HepG2 (cell line): Measurements from ENCODE around the gene ABHD3. TPM values are rescaled to one million over a fixed set of nuclear protein-coding genes. Genes with fewer than 3 reads are reported as not detected.
A peak's percentile ranks its signal among the peaks of the same experiment; 100 is the strongest.

Experiments
- CAMTA2 ChIP-seq: sonication (generic); formaldehyde crosslinking; IDR thresholded peaks from 2 replicates; pipeline ENCODE4 v1.4.0; 2020; ENCODE audit warnings: mild to moderate bottlenecking, missing genetic modification reagents, borderline replicate concordance
- CBFB ChIP-seq: sonication (generic); formaldehyde crosslinking; IDR thresholded peaks from 2 replicates; pipeline ENCODE4 v1.4.0; 2020; ENCODE audit warnings: missing genetic modification reagents
- CBX1 ChIP-seq: IDR thresholded peaks from one replicate; pipeline ENCODE4 v1.6.1; 2016; ENCODE audit warnings: antibody characterized with exemption, low read depth
- CCDC6 ChIP-seq: sonication (generic); formaldehyde crosslinking; IDR thresholded peaks from 2 replicates; pipeline ENCODE4 v1.8.1; 2022; ENCODE audit warnings: mild to moderate bottlenecking, missing genetic modification reagents, moderate library complexity
- FOXA1 ChIP-seq, 2 experiments: fragments of 450-650 bp in 1 of 2; sonication (generic) in 1 of 2; formaldehyde crosslinking in 1 of 2; IDR thresholded peaks; 2 replicates each; pipeline versions ENCODE4 v1.4.0 to v1.6.1; 2016 to 2020; ENCODE audit warnings: missing genetic modification reagents in 1 of 2
- FOXJ3 ChIP-seq: sonication (generic); formaldehyde crosslinking; IDR thresholded peaks from 2 replicates; pipeline ENCODE4 v1.4.0; 2020; ENCODE audit warnings: missing genetic modification reagents, mild to moderate bottlenecking, borderline replicate concordance
- GABPA ChIP-seq, 2 experiments: IDR thresholded peaks; 2 replicates each; pipeline ENCODE4 v1.6.1; 2011 to 2016; ENCODE audit warnings: low read depth in 2 of 2, low read length in 1 of 2, missing biosample characterization in 1 of 2, missing genetic modification characterization in 1 of 2
- KAT8 ChIP-seq: IDR thresholded peaks from 2 replicates; pipeline ENCODE4 v1.6.1; 2016; ENCODE audit warnings: missing genetic modification reagents, missing compliant biosample characterization
- MBD4 ChIP-seq: IDR thresholded peaks from 2 replicates; pipeline ENCODE4 v1.6.1; 2012; ENCODE audit warnings: low read length, inconsistent platforms, borderline replicate concordance
- MIXL1 ChIP-seq: IDR thresholded peaks from 2 replicates; pipeline ENCODE4 v1.6.1; 2016
- MTA1 ChIP-seq: sonication (generic); formaldehyde crosslinking; IDR thresholded peaks from 2 replicates; pipeline ENCODE4 v1.4.0; 2020; ENCODE audit warnings: missing genetic modification reagents, mild to moderate bottlenecking, borderline replicate concordance
- NFIB ChIP-seq: sonication (generic); formaldehyde crosslinking; IDR thresholded peaks from 2 replicates; pipeline ENCODE4 v1.9.0; 2021; ENCODE audit warnings: missing genetic modification reagents, mild to moderate bottlenecking, borderline replicate concordance
- NFKBIZ ChIP-seq: IDR thresholded peaks from 2 replicates; pipeline ENCODE4 v1.6.1; 2018; ENCODE audit warnings: missing genetic modification reagents, missing compliant biosample characterization
- NR2F1 ChIP-seq, 2 experiments: fragments of 450-650 bp in 1 of 2; formaldehyde crosslinking in 1 of 2; IDR thresholded peaks; 2 replicates each; pipeline versions ENCODE4 v1.5.0 to v1.6.1; 2016 to 2020; ENCODE audit warnings: mild to moderate bottlenecking in 1 of 2, missing compliant biosample characterization in 1 of 2, missing genetic modification reagents in 1 of 2, moderate library complexity in 1 of 2
- SIX1 ChIP-seq: sonication (generic); formaldehyde crosslinking; IDR thresholded peaks from 2 replicates; pipeline ENCODE4 v1.4.0; 2020; ENCODE audit warnings: missing genetic modification reagents, borderline replicate concordance
- SMYD3 ChIP-seq: sonication (generic); formaldehyde crosslinking; IDR thresholded peaks from 2 replicates; pipeline ENCODE4 v1.8.1; 2023; ENCODE audit warnings: mild to moderate bottlenecking, missing genetic modification reagents
- SRY ChIP-seq: sonication (generic); formaldehyde crosslinking; IDR thresholded peaks from 2 replicates; pipeline ENCODE4 v1.8.0; 2022; ENCODE audit warnings: mild to moderate bottlenecking, missing genetic modification reagents
- SUZ12 ChIP-seq: fragments of 150-350 bp; IDR thresholded peaks from 2 replicates; pipeline ENCODE4 v1.6.1; 2014; ENCODE audit warnings: low read depth, low read length
- TAF15 ChIP-seq: fragments of 200-400 bp; formaldehyde crosslinking; IDR thresholded peaks from one replicate; pipeline ENCODE4 v1.6.1; 2018; ENCODE audit warnings: mild to moderate bottlenecking, low read depth, low read length; ENCODE audit not compliant: poor library complexity, severe bottlenecking
- ZNF331 ChIP-seq: sonication (generic); formaldehyde crosslinking; IDR thresholded peaks from 2 replicates; pipeline ENCODE4 v1.4.0; 2020; ENCODE audit warnings: missing genetic modification reagents
- ZNF709 ChIP-seq: sonication (generic); formaldehyde crosslinking; IDR thresholded peaks from 2 replicates; pipeline ENCODE4 v1.5.0; 2020; ENCODE audit warnings: mild to moderate bottlenecking, missing genetic modification reagents
- polyA plus RNA-seq, 8 experiments: library from polyadenylated mRNA; depleted of rRNA in 3 of 8; stranded (reverse) in 7 of 8; unstranded in 1 of 8; fragments of >200 nt; fragmentation: Illumina TruSeq in 4 of 8; extraction: Trizol in 4 of 8; gene quantifications; 2 replicates each; pipeline versions ENCODE4 v1.2.1 to v1.2.3, GENCODE V29; 2011 to 2016; ENCODE audit warnings: low read depth in 4 of 8, missing spikeins in 1 of 8, mixed read lengths in 1 of 8; ENCODE audit not compliant: insufficient read depth in 1 of 8
- total RNA-seq, 5 experiments: library from RNA; depleted of rRNA; stranded (reverse); fragments of >200 nt; fragmentation: Illumina TruSeq; extraction: Trizol; gene quantifications; 2 replicates each; pipeline ENCODE4 v1.2.3, GENCODE V29; 2016; ENCODE audit warnings: low read depth in 1 of 5
- TF ChIP-seq, protein P1 (sequence below): sonication (generic); formaldehyde crosslinking; IDR thresholded peaks from 2 replicates; pipeline ENCODE4 v1.5.0; 2020; ENCODE audit warnings: mild to moderate bottlenecking, missing genetic modification reagents, moderate library complexity
- TF ChIP-seq, protein P2 (sequence below): sonication (generic); formaldehyde crosslinking; IDR thresholded peaks from 2 replicates; pipeline ENCODE4 v1.4.0; 2020; ENCODE audit warnings: missing genetic modification reagents
- TF ChIP-seq, protein P3 (sequence below): sonication (generic); formaldehyde crosslinking; conservative IDR thresholded peaks from 2 replicates; pipeline ENCODE4 v1.5.0; 2020; ENCODE audit warnings: missing genetic modification reagents
- TF ChIP-seq, protein P4 (sequence below), 2 experiments: fragments of 450-650 bp in 1 of 2; sonication (generic) in 1 of 2; formaldehyde crosslinking; IDR thresholded peaks; 2 replicates each; pipeline versions ENCODE4 v1.5.0 to v1.8.0; 2020 to 2022; ENCODE audit warnings: mild to moderate bottlenecking in 1 of 2, missing genetic modification reagents in 1 of 2

The ABHD3 gene
- total and polyA plus RNA-seq, 2 of the 13 experiments (the other 11 are each of a cell fraction or from before 2014, with no cell fraction given) = 32.1 to 40.2 TPM

DNA sequence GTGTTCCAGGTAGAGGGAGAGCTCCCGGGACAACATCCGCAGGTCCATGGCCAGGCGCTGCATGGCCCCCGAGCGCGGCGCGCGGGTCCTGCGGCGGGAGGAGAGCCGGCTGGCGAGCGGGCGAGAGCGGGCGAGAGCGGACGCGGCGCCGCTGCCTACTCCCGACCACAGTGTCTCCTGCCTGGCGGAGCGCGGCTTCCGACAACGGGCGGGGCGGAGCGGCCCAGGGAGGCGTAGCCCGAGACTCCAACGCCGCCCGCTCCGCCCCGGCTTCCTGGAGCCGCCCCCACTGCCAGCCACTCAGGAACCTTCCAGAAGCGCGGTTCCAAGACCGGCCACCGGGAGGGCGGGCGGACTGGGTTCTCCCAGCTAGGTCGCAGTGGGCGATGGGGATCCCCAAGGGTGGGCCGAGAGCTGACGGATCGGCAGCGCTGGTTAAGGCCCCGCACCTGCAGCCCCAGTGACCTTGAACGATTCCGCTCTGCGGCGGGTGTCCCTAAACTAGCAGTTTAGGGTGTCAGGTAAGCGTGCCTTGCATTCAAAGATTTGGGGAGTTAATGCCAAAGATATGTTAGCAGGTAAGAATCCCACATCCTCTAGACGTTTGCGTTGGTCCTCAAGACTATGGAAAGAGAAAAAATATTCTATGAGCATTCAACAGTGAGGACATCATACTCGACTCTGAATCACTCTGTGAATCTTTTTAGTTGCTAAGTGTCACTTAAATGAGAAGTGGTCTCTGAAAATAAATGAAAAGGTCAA lies at the start of gene ABHD3 (continued):
- TF ChIP-seq KAT8 (CRISPR knock-in tag) = peak; percentile 78
- peak; percentile 22; the same call in 1 of the 2 replicates for TF ChIP-seq MTA1
- TF ChIP-seq SRY (CRISPR knock-in tag) = peak; percentile 35; the same call in 1 of the 2 replicates
- 0 out of 2 replicates have a peak, but pooled peaks have one; percentile 60 for TF ChIP-seq CBFB (CRISPR knock-in tag)
- no peak for TF ChIP-seq MBD4
- TF ChIP-seq, protein P1, sequence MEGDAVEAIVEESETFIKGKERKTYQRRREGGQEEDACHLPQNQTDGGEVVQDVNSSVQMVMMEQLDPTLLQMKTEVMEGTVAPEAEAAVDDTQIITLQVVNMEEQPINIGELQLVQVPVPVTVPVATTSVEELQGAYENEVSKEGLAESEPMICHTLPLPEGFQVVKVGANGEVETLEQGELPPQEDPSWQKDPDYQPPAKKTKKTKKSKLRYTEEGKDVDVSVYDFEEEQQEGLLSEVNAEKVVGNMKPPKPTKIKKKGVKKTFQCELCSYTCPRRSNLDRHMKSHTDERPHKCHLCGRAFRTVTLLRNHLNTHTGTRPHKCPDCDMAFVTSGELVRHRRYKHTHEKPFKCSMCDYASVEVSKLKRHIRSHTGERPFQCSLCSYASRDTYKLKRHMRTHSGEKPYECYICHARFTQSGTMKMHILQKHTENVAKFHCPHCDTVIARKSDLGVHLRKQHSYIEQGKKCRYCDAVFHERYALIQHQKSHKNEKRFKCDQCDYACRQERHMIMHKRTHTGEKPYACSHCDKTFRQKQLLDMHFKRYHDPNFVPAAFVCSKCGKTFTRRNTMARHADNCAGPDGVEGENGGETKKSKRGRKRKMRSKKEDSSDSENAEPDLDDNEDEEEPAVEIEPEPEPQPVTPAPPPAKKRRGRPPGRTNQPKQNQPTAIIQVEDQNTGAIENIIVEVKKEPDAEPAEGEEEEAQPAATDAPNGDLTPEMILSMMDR = peak; percentile 37; the same call in 1 of the 2 replicates
- TF ChIP-seq GABPA (IDR thresholded peaks at IDR 0.05; ENCODE audit: low read depth, low read length) = no peak
- TF ChIP-seq GABPA (CRISPR knock-in tag; IDR thresholded peaks at IDR 0.05; ENCODE audit: low read depth) = peak; percentile 52; the same call in 1 of the 2 replicates
- no peak for TF ChIP-seq MIXL1 (CRISPR knock-in tag)
- TF ChIP-seq NFKBIZ (CRISPR knock-in tag) = no peak
- TF ChIP-seq ZNF331 (CRISPR knock-in tag) = peak; percentile 43; the same call in 1 of the 2 replicates
- TF ChIP-seq, protein P2, sequence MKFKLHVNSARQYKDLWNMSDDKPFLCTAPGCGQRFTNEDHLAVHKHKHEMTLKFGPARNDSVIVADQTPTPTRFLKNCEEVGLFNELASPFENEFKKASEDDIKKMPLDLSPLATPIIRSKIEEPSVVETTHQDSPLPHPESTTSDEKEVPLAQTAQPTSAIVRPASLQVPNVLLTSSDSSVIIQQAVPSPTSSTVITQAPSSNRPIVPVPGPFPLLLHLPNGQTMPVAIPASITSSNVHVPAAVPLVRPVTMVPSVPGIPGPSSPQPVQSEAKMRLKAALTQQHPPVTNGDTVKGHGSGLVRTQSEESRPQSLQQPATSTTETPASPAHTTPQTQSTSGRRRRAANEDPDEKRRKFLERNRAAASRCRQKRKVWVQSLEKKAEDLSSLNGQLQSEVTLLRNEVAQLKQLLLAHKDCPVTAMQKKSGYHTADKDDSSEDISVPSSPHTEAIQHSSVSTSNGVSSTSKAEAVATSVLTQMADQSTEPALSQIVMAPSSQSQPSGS = no peak
- TF ChIP-seq, protein P3, sequence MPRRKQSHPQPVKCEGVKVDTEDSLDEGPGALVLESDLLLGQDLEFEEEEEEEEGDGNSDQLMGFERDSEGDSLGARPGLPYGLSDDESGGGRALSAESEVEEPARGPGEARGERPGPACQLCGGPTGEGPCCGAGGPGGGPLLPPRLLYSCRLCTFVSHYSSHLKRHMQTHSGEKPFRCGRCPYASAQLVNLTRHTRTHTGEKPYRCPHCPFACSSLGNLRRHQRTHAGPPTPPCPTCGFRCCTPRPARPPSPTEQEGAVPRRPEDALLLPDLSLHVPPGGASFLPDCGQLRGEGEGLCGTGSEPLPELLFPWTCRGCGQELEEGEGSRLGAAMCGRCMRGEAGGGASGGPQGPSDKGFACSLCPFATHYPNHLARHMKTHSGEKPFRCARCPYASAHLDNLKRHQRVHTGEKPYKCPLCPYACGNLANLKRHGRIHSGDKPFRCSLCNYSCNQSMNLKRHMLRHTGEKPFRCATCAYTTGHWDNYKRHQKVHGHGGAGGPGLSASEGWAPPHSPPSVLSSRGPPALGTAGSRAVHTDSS (CRISPR knock-in tag) = no peak; the same call in 1 of the 2 replicates
- TF ChIP-seq CAMTA2 (CRISPR knock-in tag) = no peak
- no peak for TF ChIP-seq FOXA1 (IDR thresholded peaks at IDR 0.05)
- no peak for TF ChIP-seq FOXA1 (CRISPR knock-in tag; IDR thresholded peaks at IDR 0.05)
- no peak for TF ChIP-seq ZNF709 (CRISPR knock-in tag)
- no peak for TF ChIP-seq NFIB (CRISPR knock-in tag)
- no peak for TF ChIP-seq SIX1 (CRISPR knock-in tag)
- TF ChIP-seq NR2F1 (CRISPR knock-in tag; IDR thresholded peaks at IDR 0.05) = no peak
- TF ChIP-seq, protein P4, sequence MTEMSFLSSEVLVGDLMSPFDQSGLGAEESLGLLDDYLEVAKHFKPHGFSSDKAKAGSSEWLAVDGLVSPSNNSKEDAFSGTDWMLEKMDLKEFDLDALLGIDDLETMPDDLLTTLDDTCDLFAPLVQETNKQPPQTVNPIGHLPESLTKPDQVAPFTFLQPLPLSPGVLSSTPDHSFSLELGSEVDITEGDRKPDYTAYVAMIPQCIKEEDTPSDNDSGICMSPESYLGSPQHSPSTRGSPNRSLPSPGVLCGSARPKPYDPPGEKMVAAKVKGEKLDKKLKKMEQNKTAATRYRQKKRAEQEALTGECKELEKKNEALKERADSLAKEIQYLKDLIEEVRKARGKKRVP (CRISPR knock-in tag; IDR thresholded peaks at IDR 0.05) = no peak
- no peak for TF ChIP-seq CBX1
- TF ChIP-seq CCDC6 = no peak
- no peak for TF ChIP-seq SUZ12
- TF ChIP-seq TAF15 = peak; percentile 12
- peak; percentile 38; the same call in 1 of the 2 replicates for TF ChIP-seq FOXJ3 (CRISPR knock-in tag)
- TF ChIP-seq SMYD3 (CRISPR knock-in tag) = no peak
